Natural killer cell (primary cell): ENCODE results near the gene PPM1D. TPM values are rescaled to one million over a fixed set of nuclear protein-coding genes. Genes with fewer than 3 reads are reported as not detected.
"Not testable (repeated sequence)": the region's sequence is repeated elsewhere in the genome, so short reads cannot be mapped to it uniquely, and the experiment has no call there.

Experiments
- ATAC-seq, 3 donors: fragments of 150-1000 bp in 2 of 3; fragments of 200-7000 bp in 1 of 3; cut with Tn5 transposase; 1 replicate in 1 of 3; 2 replicates in 2 of 3; pipeline ENCODE4 v1.10.0; 2021; ENCODE audit warnings: mild to moderate bottlenecking in 2 of 3, moderate library complexity in 2 of 3
- DNase-seq, 2 donors: peaks; one replicate each; pipeline versions ENCODE4 v3.0.0 to v3.0.0-alpha.2; 2013 to 2021; ENCODE audit warnings: mixed read lengths in 1 of 2
- H3K27ac ChIP-seq: one replicate; pipeline ENCODE4 v1.5.1; 2013; ENCODE audit warnings: mild to moderate bottlenecking, low read length
- H3K27me3 ChIP-seq: one replicate; pipeline ENCODE4 v1.6.1; 2013; ENCODE audit warnings: low read length; ENCODE audit not compliant: control insufficient read depth, insufficient read depth
- H3K36me3 ChIP-seq: one replicate; pipeline ENCODE4 v1.6.1; 2013; ENCODE audit warnings: low read length; ENCODE audit not compliant: control insufficient read depth, insufficient read depth
- H3K4me1 ChIP-seq: one replicate; pipeline ENCODE4 v1.6.1; 2013; ENCODE audit warnings: low read length; ENCODE audit not compliant: control insufficient read depth, insufficient read depth
- H3K4me3 ChIP-seq: one replicate; pipeline ENCODE4 v1.5.1; 2013; ENCODE audit warnings: low read length
- H3K9me3 ChIP-seq: one replicate; pipeline ENCODE4 v1.6.1; 2013; ENCODE audit warnings: low read length; ENCODE audit not compliant: control insufficient read depth, insufficient read depth
- H3K27ac Mint-ChIP-seq, 2 donors: one replicate each; pipeline ENCODE4 v1.8.0; 2022; ENCODE audit warnings: mild to moderate bottlenecking in 2 of 2, mixed read lengths in 2 of 2, moderate library complexity in 1 of 2
- H3K27me3 Mint-ChIP-seq, 2 donors: one replicate each; pipeline ENCODE4 v1.8.0; 2022; ENCODE audit warnings: low read depth in 2 of 2, mixed read lengths in 2 of 2
- H3K36me3 Mint-ChIP-seq: one replicate; pipeline ENCODE4 v1.8.0; 2022; ENCODE audit warnings: mixed read lengths
- H3K4me1 Mint-ChIP-seq, 2 donors: one replicate each; pipeline ENCODE4 v1.8.0; 2022; ENCODE audit warnings: mixed read lengths in 2 of 2
- H3K4me3 Mint-ChIP-seq: one replicate; pipeline ENCODE4 v1.8.0; 2022; ENCODE audit warnings: mild to moderate bottlenecking, moderate library complexity, mixed read lengths
- H3K9me3 Mint-ChIP-seq, 2 donors: one replicate each; pipeline ENCODE4 v1.8.0; 2022; ENCODE audit warnings: mixed read lengths in 2 of 2
- CTCF ChIP-seq: fragments of 200-600 bp; IDR thresholded peaks from one replicate; pipeline ENCODE4 v1.8.0; 2022; ENCODE audit warnings: antibody characterized with exemption
- WGBS: methylation state at CpG from one replicate; pipeline ENCODE4 v1.1.7; 2013; ENCODE audit warnings: missing lambda C conversion rate; ENCODE audit not compliant: insufficient coverage; 5-methylcytosine and 5-hydroxymethylcytosine counted together
- intact Hi-C: fragments of 100-400 bp; cut with micrococcal nuclease; formaldehyde crosslinking; loops from one replicate; pipeline ENCODE4 v1.14.2; 2022
- total RNA-seq, 4 donors: library from RNA; stranded (reverse); fragments of 120-200 nt in 1 of 4; gene quantifications; one replicate each; pipeline versions ENCODE4 v1.2.3 to v1.2.4, GENCODE V29; 2013 to 2022

The PPM1D gene
- total RNA-seq: 10 to 100 TPM; 22.8 to 31.6 (median 27.9) TPM
- 13.2 TPM for total RNA-seq (2013)

DNA sequence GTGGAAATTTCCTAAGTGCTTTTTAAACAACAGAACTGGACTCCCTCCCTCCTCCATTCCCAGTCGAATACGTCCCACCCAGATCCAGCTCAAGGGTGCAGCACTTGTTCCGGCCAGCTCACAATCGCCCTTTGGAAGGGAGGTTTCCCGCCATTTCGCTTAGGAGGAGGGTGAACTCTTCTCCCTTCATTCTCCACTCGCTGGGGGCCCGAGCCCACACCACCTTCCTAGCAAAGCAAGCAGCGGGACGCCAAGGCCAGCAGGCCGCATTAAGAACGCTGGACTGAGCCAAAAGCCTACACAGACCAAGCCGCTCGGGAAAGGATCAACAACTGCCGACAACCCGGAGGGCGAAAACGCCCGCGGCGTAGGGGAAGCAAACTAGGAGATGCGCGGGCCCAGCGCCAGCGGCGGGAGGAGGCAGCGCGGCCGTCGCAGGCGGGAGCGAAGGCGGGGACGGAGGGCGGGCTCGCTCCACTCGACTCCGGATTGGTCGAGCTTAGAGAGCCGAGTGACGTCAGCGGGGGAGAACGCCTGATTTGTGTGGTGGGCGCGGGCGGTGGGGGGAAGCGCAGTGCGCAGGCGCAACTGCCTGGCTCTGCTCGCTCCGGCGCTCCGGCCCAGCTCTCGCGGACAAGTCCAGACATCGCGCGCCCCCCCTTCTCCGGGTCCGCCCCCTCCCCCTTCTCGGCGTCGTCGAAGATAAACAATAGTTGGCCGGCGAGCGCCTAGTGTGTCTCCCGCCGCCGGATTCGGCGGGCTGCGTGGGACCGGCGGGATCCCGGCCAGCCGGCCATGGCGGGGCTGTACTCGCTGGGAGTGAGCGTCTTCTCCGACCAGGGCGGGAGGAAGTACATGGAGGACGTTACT is at the start of gene PPM1D:
Gene PPM1D (plus strand): TSS at position 574 of the 870 bp plus-strand sequence. CDS start 222 bp downstream, at position 796.
- DNase-seq (peak; percentile 97 to 100), ATAC-seq (peak; percentile 91 to 99 (median 94))
- Mint-ChIP-seq H3K9me3 (no peaks in the 10 kb centered on the region), H3K27ac (peak within 1 kb of the TSS; percentile 90 to 99), H3K4me1 (peaks cover 42 to 48% of the 10 kb centered on the region in 2 donors), H3K36me3 (no peaks in the 10 kb centered on the region), H3K27me3 (peaks cover 0 to 7% of the 10 kb centered on the region in 2 donors), H3K4me3 (peak within 1 kb of the TSS; percentile 95)
- Histone ChIP-seq H3K27me3 (no peaks in the 10 kb centered on the region), H3K4me3 (peak within 1 kb of the TSS; percentile 94), H3K4me1 (peaks cover 17% of the 10 kb centered on the region), H3K36me3 (no peaks in the 10 kb centered on the region), H3K9me3 (no peaks in the 10 kb centered on the region), H3K27ac (peak within 1 kb of the TSS; percentile 90)
- no peak for TF ChIP-seq CTCF
- under 1% methylated on average over 83 of the region's 83 CpGs for WGBS
- intact Hi-C loops: loop anchor here (2.0 to 5.0 kb wide), 3 partner anchors 37 to 77 kb away; partner anchors contain the start of genes APPBP2 and BCAS3

DNA sequence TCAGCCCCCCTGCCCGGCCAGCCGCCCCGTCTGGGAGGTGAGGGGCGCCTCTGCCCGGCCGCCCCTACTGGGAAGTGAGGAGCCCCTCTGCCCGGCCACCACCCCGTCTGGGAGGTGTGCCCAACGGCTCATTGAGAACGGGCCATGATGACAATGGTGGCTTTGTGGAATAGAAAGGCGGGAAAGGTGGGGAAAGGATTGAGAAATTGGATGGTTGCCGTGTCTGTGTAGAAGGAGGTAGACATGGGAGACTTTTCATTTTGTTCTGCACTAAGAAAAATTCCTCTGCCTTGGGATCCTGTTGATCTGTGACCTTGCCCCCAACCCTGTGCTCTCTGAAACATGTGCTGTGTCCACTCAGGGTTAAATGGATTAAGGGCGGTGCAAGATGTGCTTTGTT is 47.7 kb upstream of the PPM1D start:
- H3K36me3 Mint-ChIP-seq, H3K4me3 ChIP-seq, H3K9me3 ChIP-seq, H3K36me3 ChIP-seq, H3K27me3 ChIP-seq, intact Hi-C loops, ATAC-seq, H3K9me3 Mint-ChIP-seq, DNase-seq, H3K27ac Mint-ChIP-seq, H3K4me1 Mint-ChIP-seq, H3K27me3 Mint-ChIP-seq, H3K27ac ChIP-seq, H3K4me1 ChIP-seq, H3K4me3 Mint-ChIP-seq: not testable (repeated sequence)
- WGBS: 100% methylated on average over 5 of the region's 13 CpGs

- Mint-ChIP-seq H3K4me3 (no peak overlapping the region), H3K27me3 (no peaks in the 10 kb centered on the region), H3K36me3 (no peaks in the 10 kb centered on the region), H3K4me1 (no peaks in the 10 kb centered on the region), H3K9me3 (no peaks in the 10 kb centered on the region), H3K27ac (no peak overlapping the region)
- H3K27me3 ChIP-seq: no peaks in the 10 kb centered on the region
- H3K27ac ChIP-seq: no peak overlapping the region
- DNase-seq: no peak
- H3K4me3 ChIP-seq: no peak overlapping the region
- H3K4me1 ChIP-seq: no peaks in the 10 kb centered on the region
- intact Hi-C loops: no loop called here
- WGBS: 96% methylated on average over 2 of the region's 2 CpGs
- H3K9me3 ChIP-seq: peaks cover 3% of the 10 kb centered on the region
- no peak for ATAC-seq
- H3K36me3 ChIP-seq: no peaks in the 10 kb centered on the region
- no peak for TF ChIP-seq CTCF
Observed at GRCh38 chr17:60554377-60554788, 45.6 kb upstream of the PPM1D start.

GRCh38 chr17:60555786-60556185 is 44.2 kb upstream of the PPM1D start:
- ATAC-seq: no peak
- H3K9me3 ChIP-seq: peaks cover 3% of the 10 kb centered on the region
- intact Hi-C loops: no loop called here
- no peak overlapping the region for H3K4me3 ChIP-seq
- no peaks in the 10 kb centered on the region for H3K4me1 ChIP-seq
- H3K4me3 Mint-ChIP-seq: no peak overlapping the region
- no peak overlapping the region for H3K27ac Mint-ChIP-seq
- H3K4me1 Mint-ChIP-seq: no peaks in the 10 kb centered on the region
- no peak overlapping the region for H3K27ac ChIP-seq
- no peak for TF ChIP-seq CTCF
- no peaks in the 10 kb centered on the region for H3K27me3 Mint-ChIP-seq
- H3K36me3 ChIP-seq: no peaks in the 10 kb centered on the region
- no peaks in the 10 kb centered on the region for H3K36me3 Mint-ChIP-seq
- H3K9me3 Mint-ChIP-seq: no peaks in the 10 kb centered on the region
- no peak for DNase-seq
- 94% methylated on average over 4 of the region's 4 CpGs for WGBS
- no peaks in the 10 kb centered on the region for H3K27me3 ChIP-seq
